Measurements from ENCODE around the gene PRR5L. TPM values are rescaled to one million over a fixed set of nuclear protein-coding genes. Genes with fewer than 3 reads are reported as not detected.

The PRR5L gene
- total RNA-seq, 1 donor from 2014 or later, result 6.7 TPM

- Mint-ChIP-seq H3K36me3 (peaks cover 2% of the 10 kb centered on the region), H3K4me1 (no peaks in the 10 kb centered on the region), H3K9me3 (peaks cover 8% of the 10 kb centered on the region), H3K4me3 (no peak overlapping the region), H3K27ac (no peak overlapping the region), H3K27me3 (ENCODE audit: low read depth) (no peaks in the 10 kb centered on the region)
- no peak for TF ChIP-seq CTCF (IDR thresholded peaks at IDR 0.05; ENCODE audit: unreplicated experiment)
- no peak for DNase-seq (ENCODE audit: low spot score in 2 of 2, unreplicated experiment in 2 of 2)
Measured at GRCh38 chr11:36388071-36388470, 92.0 kb downstream of the PRR5L start.

GRCh38 chr11:36388951-36389350 lies 92.9 kb downstream of the PRR5L start:
- Mint-ChIP-seq H3K4me1 (no peaks in the 10 kb centered on the region), H3K27me3 (ENCODE audit: low read depth) (no peaks in the 10 kb centered on the region), H3K9me3 (peaks cover 15% of the 10 kb centered on the region), H3K36me3 (peaks cover 9% of the 10 kb centered on the region), H3K27ac (no peak overlapping the region), H3K4me3 (no peak overlapping the region)
- no peak for TF ChIP-seq CTCF (IDR thresholded peaks at IDR 0.05; ENCODE audit: unreplicated experiment)
- no peak for DNase-seq (ENCODE audit: low spot score in 2 of 2, unreplicated experiment in 2 of 2)

DNA sequence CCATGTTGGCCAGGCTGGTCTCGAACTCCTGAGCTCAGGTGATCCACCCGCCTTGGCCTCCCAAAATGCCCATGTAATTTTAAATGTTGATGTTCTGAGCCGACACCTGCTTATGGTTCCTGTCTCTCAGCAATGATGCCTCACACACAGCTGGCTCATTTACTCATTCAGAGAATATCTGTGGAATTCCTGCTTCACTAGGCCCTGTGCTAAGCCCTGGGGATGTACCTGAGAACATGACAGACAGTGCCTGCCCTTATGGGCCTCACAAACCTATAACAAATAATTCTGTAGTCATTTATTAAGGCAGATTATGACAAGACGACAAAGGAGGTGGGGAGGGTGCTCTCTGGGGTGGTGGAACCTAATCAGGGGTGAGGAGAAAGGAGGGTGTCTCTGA lies 93.7 kb downstream of the PRR5L start:
- Mint-ChIP-seq H3K27ac (no peak overlapping the region), H3K9me3 (peaks cover 15% of the 10 kb centered on the region), H3K4me1 (no peaks in the 10 kb centered on the region), H3K27me3 (ENCODE audit: low read depth) (no peaks in the 10 kb centered on the region), H3K36me3 (peaks cover 9% of the 10 kb centered on the region), H3K4me3 (no peak overlapping the region)
- TF ChIP-seq CTCF (IDR thresholded peaks at IDR 0.05; ENCODE audit: unreplicated experiment), result no peak
- no peak for DNase-seq (ENCODE audit: low spot score in 2 of 2, unreplicated experiment in 2 of 2)

GRCh38 chr11:36390963-36391471 lies 94.9 kb downstream of the PRR5L start:
- no peak for TF ChIP-seq CTCF (IDR thresholded peaks at IDR 0.05; ENCODE audit: unreplicated experiment)
- Mint-ChIP-seq H3K9me3 (peaks cover 15% of the 10 kb centered on the region), H3K27ac (no peak overlapping the region), H3K27me3 (ENCODE audit: low read depth) (no peaks in the 10 kb centered on the region), H3K4me3 (no peak overlapping the region), H3K4me1 (no peaks in the 10 kb centered on the region), H3K36me3 (peaks cover 9% of the 10 kb centered on the region)
- no peak for DNase-seq (ENCODE audit: low spot score in 2 of 2, unreplicated experiment in 2 of 2)

- no peak overlapping the region for H3K27ac Mint-ChIP-seq
- no peak overlapping the region for H3K4me3 Mint-ChIP-seq
- TF ChIP-seq CTCF (IDR thresholded peaks at IDR 0.05; ENCODE audit: unreplicated experiment), result no peak
- no peaks in the 10 kb centered on the region for H3K4me1 Mint-ChIP-seq
- DNase-seq (ENCODE audit: low spot score in 2 of 2, unreplicated experiment in 2 of 2), result no peak
- H3K36me3 Mint-ChIP-seq, result peaks cover 9% of the 10 kb centered on the region
- peaks cover 15% of the 10 kb centered on the region for H3K9me3 Mint-ChIP-seq
- no peaks in the 10 kb centered on the region for H3K27me3 Mint-ChIP-seq (ENCODE audit: low read depth)
Measured at GRCh38 chr11:36392196-36392595, 96.1 kb downstream of the PRR5L start.

GRCh38 chr11:36394056-36394455 lies 98.0 kb downstream of the PRR5L start:
- H3K4me1 Mint-ChIP-seq, result peaks cover 6% of the 10 kb centered on the region

More at GRCh38 chr11:36394056-36394455, 98.0 kb downstream of the PRR5L start:
- Mint-ChIP-seq H3K9me3 (peaks cover 15% of the 10 kb centered on the region), H3K4me3 (no peak overlapping the region), H3K27ac (no peak overlapping the region), H3K27me3 (ENCODE audit: low read depth) (no peaks in the 10 kb centered on the region), H3K36me3 (peaks cover 9% of the 10 kb centered on the region)
- DNase-seq (ENCODE audit: low spot score in 2 of 2, unreplicated experiment in 2 of 2), result no peak
- TF ChIP-seq CTCF (IDR thresholded peaks at IDR 0.05; ENCODE audit: unreplicated experiment), result no peak

All from mesothelial cell of epicardium (in vitro differentiated cells).